Measurements from ENCODE around the gene ADAM12.

Gene ADAM12

DNA sequence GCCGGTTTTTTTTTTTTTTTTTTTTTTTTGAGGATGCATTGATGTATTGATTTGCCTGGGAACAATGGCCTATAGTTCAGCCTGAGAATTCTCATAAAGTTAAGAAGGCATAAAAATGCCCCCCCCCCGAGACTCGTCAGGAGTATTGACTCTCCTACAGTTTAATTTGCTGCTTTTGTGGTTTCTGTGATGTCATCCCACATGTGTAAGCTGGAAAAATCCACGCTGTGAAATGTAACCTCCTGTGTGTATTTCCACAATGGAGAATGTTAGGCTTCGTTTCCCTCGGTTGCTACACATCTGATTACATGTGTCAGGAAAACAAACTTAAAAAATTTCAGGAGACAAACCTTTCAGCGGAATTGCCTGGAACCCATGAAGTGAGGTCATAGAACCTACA is 374.0 kb downstream of the ADAM12 start:
- DNase-seq (ENCODE audit: low read depth), result no peak

- no peak for DNase-seq (ENCODE audit: low read depth)
These were observed 374.6 kb downstream of the ADAM12 start for GRCh38 chr10:126013489-126014281.

DNA sequence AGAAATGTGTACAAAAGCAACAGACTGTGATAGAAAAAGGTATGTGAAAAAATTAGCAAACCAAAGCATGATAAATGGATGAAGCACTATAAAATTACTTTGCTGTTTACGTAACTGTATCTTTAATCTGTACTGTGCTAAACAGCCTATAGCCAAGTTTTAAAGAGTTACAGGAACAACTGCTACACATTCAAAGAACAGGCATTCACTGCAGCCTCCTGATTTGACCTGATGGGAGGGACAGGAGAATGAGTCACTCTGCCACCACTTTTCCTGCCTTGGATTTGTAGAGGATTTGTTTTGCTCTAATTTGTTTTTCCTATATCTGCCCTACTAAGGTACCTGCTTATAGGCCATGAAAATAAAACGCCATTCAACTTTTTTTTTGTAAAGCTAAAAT is 375.8 kb downstream of the ADAM12 start:
- no peak for DNase-seq (ENCODE audit: low read depth)

- no peak for DNase-seq (ENCODE audit: low read depth)
These were observed 376.3 kb downstream of the ADAM12 start for GRCh38 chr10:126011995-126012394.

DNA sequence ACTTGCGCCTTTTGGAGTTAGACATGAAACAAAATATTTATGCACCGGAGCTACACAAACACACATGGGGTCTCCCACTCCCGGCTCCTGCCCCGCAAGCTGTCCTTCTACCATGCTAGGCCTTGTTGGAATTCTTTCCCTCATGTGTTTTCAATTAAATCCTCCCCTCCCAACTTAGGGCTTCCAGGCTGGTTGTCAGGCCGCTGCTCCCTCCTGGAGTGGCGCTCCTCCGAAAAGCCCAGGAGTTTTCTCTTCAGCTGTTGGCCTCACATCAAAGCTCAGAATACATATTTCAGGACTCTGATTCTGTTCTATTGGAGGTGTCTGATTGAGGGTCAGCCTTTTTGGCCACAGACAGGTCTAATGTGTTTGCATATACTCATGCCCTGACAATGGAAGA is 378.6 kb downstream of the ADAM12 start:
- no peak for DNase-seq (ENCODE audit: low read depth)

- no peak for DNase-seq (ENCODE audit: low read depth)
These were observed 381.4 kb downstream of the ADAM12 start for GRCh38 chr10:126006906-126007305.

DNA sequence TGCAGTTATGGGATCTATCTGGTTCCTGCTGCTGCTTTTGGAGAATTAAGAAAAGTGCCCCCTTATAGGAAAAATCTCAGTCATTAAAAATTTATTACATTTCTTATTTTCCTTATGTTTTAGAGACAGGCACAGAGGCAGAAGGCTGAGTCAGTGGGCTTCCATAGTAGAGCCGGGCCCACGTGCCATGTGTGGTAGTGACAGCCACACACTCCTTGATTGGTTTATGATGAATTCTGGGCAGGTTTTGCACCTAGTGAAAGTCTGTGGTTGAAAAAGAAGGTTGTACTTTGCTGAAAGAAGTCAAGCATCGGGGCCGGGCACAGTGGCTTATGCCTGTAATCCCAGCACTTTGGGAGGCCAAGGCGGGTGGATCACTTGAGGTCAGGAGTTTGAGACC is 382.0 kb downstream of the ADAM12 start:
- DNase-seq (ENCODE audit: low read depth), result no peak

GRCh38 chr10:126004752-126005151 is 383.5 kb downstream of the ADAM12 start:
- no peak for DNase-seq (ENCODE audit: low read depth)

DNA sequence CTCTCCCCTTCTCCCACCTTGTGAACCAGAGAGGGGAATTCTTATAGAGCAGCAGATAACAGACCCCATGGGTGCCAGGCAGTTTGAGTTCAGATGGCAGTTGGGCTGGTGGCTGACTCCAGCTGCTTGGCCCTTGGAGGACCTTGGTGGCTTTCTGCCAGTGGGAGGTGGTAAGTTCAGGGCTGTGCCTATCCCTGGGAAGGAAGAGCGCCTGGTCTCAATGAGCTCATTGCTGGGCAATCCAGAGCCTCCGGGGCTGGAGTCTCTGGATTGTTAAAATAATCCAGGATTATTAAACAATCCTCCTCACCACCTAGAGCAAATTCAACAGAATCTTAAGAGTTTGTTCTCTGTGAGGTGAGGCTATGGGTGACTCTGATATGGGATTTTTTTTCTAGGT is 386.7 kb downstream of the ADAM12 start:
- no peak for DNase-seq (ENCODE audit: low read depth)

DNA sequence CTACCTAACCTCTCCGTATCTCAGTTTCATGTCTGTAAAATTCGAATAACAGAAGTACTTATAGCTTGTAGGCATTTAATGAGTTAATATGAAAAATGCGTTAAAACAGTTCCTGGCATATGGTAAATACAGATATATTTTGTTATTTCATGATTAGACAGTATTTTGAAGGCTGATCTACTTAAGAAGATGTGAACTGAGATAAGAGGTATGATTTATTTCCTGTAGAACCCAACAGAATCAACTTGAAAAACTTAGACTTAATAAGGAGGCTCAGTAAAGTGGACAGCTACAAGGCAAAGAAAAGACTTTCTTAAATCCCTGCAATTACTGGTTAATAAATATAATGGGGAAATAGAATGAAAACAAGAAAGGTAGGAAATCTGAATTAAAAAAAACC is 388.6 kb downstream of the ADAM12 start:
- no peak for DNase-seq (ENCODE audit: low read depth)

GRCh38 chr10:125997586-125997985 is 390.7 kb downstream of the ADAM12 start:
- no peak for DNase-seq (ENCODE audit: low read depth)

- no peak for DNase-seq (ENCODE audit: low read depth)
These were observed 392.5 kb downstream of the ADAM12 start for GRCh38 chr10:125995726-125996304.

GRCh38 chr10:125994601-125995000 is 393.7 kb downstream of the ADAM12 start:
- DNase-seq (ENCODE audit: low read depth), result no peak

DNA sequence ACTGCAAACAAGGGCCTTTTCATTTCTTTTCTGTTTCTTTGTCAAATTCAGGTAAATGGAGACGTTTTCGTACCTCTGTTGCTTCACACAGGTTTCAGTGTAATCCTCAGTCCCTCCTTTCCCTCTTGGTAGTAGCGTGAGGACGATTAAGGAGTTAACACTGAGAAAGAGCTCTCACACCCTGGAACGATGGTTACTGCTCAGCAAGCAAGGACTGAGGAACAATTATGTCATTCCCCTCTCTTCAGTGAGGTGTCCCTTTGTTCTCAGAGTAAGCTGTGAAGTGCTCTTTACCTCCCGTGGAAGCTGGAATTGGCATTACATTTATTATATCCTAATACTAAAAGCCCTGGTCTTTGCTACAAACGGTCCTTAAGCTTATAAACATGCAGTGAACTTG is 396.0 kb downstream of the ADAM12 start:
- no peak for DNase-seq (ENCODE audit: low read depth)

DNA sequence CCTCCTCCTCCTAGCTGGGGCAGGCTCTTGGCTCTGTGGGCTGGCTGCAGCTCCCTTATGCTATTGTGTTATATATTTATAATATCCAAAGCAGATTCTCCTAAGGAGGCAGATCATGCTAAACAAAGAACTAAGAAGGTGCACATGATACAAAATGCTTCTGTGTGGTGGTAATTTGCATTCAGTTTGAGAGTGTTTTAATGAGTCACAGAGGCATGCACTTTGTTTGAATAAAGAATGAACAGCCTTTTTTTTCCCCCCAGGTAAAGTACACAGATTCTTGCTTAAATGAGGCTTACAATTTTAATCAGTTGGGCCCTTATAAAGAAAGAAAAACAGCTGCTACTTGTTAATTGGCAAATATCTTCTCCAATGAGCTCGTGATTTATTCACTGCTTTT is 396.9 kb downstream of the ADAM12 start:
- DNase-seq (ENCODE audit: low read depth), result no peak

DNA sequence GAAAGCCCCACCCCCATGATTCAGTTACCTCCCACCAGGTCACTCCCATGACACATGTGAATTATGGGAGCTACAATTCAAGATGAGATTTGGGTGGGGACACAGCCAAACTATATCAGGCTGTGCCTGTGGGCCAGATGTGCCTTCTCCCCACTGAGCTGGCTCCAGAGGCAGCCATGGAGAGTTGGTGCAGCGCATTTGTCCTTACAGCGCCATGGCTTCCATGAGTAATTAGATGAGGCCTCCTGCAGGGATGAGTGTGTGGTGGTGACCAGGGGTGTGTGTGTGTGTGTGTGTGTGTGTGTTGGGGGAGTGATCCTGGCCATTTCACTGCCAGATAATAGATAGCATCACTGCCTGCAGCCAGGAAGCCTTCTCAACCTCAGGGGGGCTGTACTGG is 397.3 kb downstream of the ADAM12 start:
- no peak for DNase-seq (ENCODE audit: low read depth)

GRCh38 chr10:125989791-125990190 is 398.5 kb downstream of the ADAM12 start:
- DNase-seq (ENCODE audit: low read depth), result no peak

- DNase-seq (ENCODE audit: low read depth), result no peak
These were observed 402.6 kb downstream of the ADAM12 start for GRCh38 chr10:125985557-125986240.

GRCh38 chr10:125984865-125985495 is 403.3 kb downstream of the ADAM12 start:
- DNase-seq (ENCODE audit: low read depth), result no peak

DNA sequence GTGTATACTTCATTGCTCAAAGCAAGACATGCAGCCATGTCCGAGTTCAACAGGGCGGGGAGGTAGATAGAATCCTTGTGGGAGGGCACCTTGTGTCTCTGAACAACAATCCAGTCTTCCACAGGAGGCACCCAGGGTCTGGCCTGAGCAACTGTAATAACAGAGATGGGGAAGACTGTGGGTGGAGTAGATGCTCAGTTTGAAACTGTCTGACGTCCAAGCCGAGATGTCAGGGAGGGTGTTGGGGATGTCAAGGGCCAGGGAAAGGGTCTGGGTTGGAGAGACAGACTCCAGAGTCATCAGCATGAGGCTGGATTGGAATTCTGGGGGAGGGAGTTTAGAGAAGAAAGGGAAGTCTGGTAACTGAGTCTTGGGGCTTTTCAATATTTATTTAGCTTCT is 403.9 kb downstream of the ADAM12 start:
- no peak for DNase-seq (ENCODE audit: low read depth)

DNA sequence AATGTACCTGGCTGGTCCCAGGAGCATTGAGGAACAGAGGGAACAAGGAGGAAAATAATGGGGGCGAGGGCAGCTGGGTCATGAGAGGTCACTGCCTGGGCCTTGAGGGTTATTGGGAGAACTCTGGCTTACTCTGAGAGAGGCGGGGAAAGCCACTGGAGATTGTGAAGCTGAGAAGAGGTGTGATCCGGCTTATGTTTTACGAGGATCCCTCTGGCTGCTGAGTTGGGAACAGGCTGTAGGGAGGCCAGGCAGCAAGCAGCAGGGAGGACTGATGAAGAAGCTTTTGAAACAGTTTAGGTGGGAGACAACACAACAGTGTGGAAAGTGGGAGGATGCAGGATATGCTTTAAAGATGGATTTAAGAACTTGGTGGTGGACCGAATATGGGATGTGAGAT is 404.6 kb downstream of the ADAM12 start:
- no peak for DNase-seq (ENCODE audit: low read depth)

GRCh38 chr10:125983161-125983560 is 405.1 kb downstream of the ADAM12 start:
- no peak for DNase-seq (ENCODE audit: low read depth)

All from stimulated activated CD8-positive, alpha-beta memory T cell treated with anti-CD3 and anti-CD28 coated beads, Interleukin-4, amount 100 ng/mL, for 24 hours (primary cell).